Endothelial cell (in vitro differentiated cells): ENCODE results near the gene PTPRN2. TPM values are rescaled to one million over a fixed set of nuclear protein-coding genes. Genes with fewer than 3 reads are reported as not detected.

Experiments used
- DNase-seq: peaks from one replicate; pipeline ENCODE4 v3.0.0; 2021; ENCODE audit warnings: low spot score
- H3K27ac Mint-ChIP-seq: one replicate; pipeline ENCODE4 v1.8.0; 2021; ENCODE audit warnings: mixed read lengths, inconsistent platforms; ENCODE audit not compliant: unreplicated experiment
- H3K27me3 Mint-ChIP-seq: one replicate; pipeline ENCODE4 v1.8.0; 2021; ENCODE audit warnings: mild to moderate bottlenecking, moderate library complexity, mixed read lengths, inconsistent platforms; ENCODE audit not compliant: unreplicated experiment
- H3K36me3 Mint-ChIP-seq: one replicate; pipeline ENCODE4 v1.8.0; 2021; ENCODE audit warnings: mild to moderate bottlenecking, low read depth, mixed read lengths, inconsistent platforms; ENCODE audit not compliant: unreplicated experiment
- H3K4me1 Mint-ChIP-seq: one replicate; pipeline ENCODE4 v1.8.0; 2021; ENCODE audit warnings: mild to moderate bottlenecking, mixed read lengths, inconsistent platforms; ENCODE audit not compliant: unreplicated experiment
- H3K4me3 Mint-ChIP-seq: one replicate; pipeline ENCODE4 v1.8.0; 2021; ENCODE audit warnings: mild to moderate bottlenecking, mixed read lengths, inconsistent platforms; ENCODE audit not compliant: unreplicated experiment
- H3K9me3 Mint-ChIP-seq: one replicate; pipeline ENCODE4 v1.8.0; 2021; ENCODE audit warnings: mixed read lengths, inconsistent platforms; ENCODE audit not compliant: unreplicated experiment
- total RNA-seq: library from RNA; stranded (reverse); fragmentation: NEBNext Ultra II Directional; extraction: Animal tissue kit (Norgen Biotek cat#: 25700); gene quantifications from one replicate; pipeline ENCODE4 v1.2.1, GENCODE V29; 2021; ENCODE audit not compliant: unreplicated experiment
- TF ChIP-seq, protein P1 (sequence below): fragments of 200-600 bp; sonication (generic); IDR thresholded peaks from one replicate; pipeline ENCODE4 v1.5.0; 2021; ENCODE audit warnings: antibody characterized with exemption; ENCODE audit not compliant: unreplicated experiment

PTPRN2 gene
- total RNA-seq, 1 donor from 2014 or later, result 0.18 TPM

DNA sequence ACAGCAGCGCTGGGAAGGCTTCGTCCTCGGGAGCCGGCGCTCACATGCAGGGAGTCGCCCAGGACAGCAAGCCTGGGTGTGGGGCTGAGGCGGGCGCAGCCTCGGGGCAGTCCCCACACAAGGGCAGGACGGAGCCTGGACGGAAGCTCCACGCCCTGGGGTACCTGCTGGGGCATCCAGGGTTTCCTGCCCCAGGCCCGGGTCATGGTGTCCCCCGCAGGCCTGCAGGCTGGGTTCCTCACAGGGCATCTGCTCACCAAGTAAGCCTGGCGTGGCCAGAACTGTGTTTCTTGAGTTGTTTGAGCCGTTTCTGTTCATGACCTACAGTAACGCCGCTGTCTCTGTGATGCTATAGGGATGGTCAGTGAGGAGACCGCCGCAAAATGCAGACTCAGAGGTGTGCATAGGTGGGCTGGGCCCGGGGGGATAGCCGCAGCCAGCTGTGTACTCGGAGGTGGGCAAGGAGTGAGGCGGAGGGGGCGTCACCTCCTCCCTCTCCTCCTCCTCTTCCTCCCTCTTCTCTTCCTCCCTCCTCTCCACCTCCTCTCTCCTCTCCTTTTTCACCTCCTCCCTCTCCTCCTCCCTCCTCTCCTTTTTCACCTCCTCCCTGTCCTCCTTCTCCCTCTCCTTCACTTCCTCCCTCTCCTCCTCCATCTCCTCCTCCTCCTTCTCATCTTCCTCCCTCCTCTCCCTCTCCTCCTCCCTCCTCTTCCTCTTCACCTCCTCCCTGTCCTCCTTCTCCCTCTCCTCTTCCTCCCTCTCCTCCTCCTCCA lies 811.9 kb downstream of the PTPRN2 start:
- TF ChIP-seq, protein P1, sequence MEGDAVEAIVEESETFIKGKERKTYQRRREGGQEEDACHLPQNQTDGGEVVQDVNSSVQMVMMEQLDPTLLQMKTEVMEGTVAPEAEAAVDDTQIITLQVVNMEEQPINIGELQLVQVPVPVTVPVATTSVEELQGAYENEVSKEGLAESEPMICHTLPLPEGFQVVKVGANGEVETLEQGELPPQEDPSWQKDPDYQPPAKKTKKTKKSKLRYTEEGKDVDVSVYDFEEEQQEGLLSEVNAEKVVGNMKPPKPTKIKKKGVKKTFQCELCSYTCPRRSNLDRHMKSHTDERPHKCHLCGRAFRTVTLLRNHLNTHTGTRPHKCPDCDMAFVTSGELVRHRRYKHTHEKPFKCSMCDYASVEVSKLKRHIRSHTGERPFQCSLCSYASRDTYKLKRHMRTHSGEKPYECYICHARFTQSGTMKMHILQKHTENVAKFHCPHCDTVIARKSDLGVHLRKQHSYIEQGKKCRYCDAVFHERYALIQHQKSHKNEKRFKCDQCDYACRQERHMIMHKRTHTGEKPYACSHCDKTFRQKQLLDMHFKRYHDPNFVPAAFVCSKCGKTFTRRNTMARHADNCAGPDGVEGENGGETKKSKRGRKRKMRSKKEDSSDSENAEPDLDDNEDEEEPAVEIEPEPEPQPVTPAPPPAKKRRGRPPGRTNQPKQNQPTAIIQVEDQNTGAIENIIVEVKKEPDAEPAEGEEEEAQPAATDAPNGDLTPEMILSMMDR, result no peak
- DNase-seq, result no peak
- Mint-ChIP-seq H3K27me3 (peaks cover 28% of the 10 kb centered on the region), H3K36me3 (peaks cover 29% of the 10 kb centered on the region), H3K9me3 (peaks cover 57% of the 10 kb centered on the region), H3K27ac (no peak overlapping the region), H3K4me3 (no peak overlapping the region), H3K4me1 (no peaks in the 10 kb centered on the region)

GRCh38 chr7:157775021-157775559 lies 812.5 kb downstream of the PTPRN2 start:
- DNase-seq, result no peak
- TF ChIP-seq, protein P1, result no peak
- Mint-ChIP-seq H3K9me3 (peaks cover 58% of the 10 kb centered on the region), H3K4me1 (no peaks in the 10 kb centered on the region), H3K27me3 (peaks cover 32% of the 10 kb centered on the region), H3K27ac (no peak overlapping the region), H3K36me3 (peaks cover 34% of the 10 kb centered on the region), H3K4me3 (no peak overlapping the region)

DNA sequence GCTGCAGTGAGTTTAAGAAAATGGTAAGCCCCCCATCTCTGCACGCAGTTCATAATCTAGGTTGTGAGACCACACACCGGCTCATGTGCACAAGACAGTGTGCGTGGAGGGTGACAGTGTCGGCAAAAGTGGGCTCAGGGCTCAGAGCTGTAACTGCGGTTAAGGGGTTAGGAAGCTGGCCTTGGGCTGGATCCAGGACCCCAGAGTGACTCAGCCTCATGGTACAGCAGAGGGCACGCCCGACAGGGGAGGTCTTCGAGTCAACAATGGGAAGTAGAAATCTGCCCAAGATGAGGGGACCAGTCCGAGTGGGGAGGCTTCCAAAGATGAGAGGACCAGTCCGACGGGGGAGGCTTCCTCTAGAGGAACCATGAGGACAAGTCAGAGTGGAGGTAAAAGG lies 813.1 kb downstream of the PTPRN2 start:
- no peak for DNase-seq
- Mint-ChIP-seq H3K36me3 (peaks cover 34% of the 10 kb centered on the region), H3K4me3 (no peak overlapping the region), H3K4me1 (no peaks in the 10 kb centered on the region), H3K9me3 (peaks cover 52% of the 10 kb centered on the region), H3K27me3 (peaks cover 30% of the 10 kb centered on the region), H3K27ac (no peak overlapping the region)
- TF ChIP-seq, protein P1, result no peak

- DNase-seq, result no peak
- Mint-ChIP-seq H3K4me1 (no peaks in the 10 kb centered on the region), H3K27me3 (peaks cover 31% of the 10 kb centered on the region), H3K27ac (peak overlapping the region; percentile 32), H3K36me3 (peaks cover 34% of the 10 kb centered on the region), H3K9me3 (peaks cover 48% of the 10 kb centered on the region), H3K4me3 (no peak overlapping the region)
- TF ChIP-seq, protein P1, result no peak
These were observed 814.3 kb downstream of the PTPRN2 start for GRCh38 chr7:157773361-157773760.

DNA sequence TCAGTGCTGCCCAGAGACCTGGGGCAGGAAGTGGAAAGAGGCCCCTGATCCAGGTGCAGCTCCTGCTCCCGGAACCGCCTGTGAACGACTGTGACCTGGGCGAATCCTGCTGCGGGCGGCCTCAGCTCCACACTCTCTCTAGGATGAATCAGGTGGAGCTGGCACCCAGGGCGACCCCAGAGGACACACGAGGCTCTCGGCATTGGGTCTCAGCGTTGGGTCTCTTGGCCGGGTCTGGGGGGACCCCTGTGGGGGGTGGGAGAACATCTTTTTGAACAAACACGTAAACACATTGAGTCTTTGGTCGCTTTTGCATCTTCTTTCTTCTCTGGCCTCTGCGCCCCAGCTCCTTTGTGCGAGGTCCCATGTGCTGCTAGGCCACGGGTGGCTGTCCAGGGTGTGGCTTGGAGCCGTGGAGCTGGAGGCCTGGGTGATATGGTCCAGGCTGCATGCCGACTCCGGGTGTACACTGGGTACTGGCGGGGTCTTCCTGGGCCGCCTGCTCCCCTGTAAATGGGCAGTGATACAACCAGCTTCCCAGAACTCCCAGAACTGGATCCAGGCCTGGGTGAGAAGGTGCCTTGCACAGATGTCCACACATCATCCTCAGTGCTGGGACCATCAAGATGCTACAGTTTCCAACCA lies 815.0 kb downstream of the PTPRN2 start:
- no peak overlapping the region for H3K4me3 Mint-ChIP-seq
- TF ChIP-seq, protein P1, result no peak
- H3K27ac Mint-ChIP-seq, result no peak overlapping the region
- H3K36me3 Mint-ChIP-seq, result peaks cover 38% of the 10 kb centered on the region
- no peaks in the 10 kb centered on the region for H3K4me1 Mint-ChIP-seq
- peaks cover 30% of the 10 kb centered on the region for H3K27me3 Mint-ChIP-seq
- no peak for DNase-seq
- peaks cover 48% of the 10 kb centered on the region for H3K9me3 Mint-ChIP-seq
